Stomach (tissue), 9 donors: Measurements from ENCODE around the gene SELENOO. TPM values are rescaled to one million over a fixed set of nuclear protein-coding genes. Genes with fewer than 3 reads are reported as not detected.

ENCODE experiments used
- DNase-seq, 2 donors: peaks; one replicate each; pipeline versions ENCODE4 v3.0.0 to v3.0.0-alpha.2; 2013 to 2019
- H3K27ac ChIP-seq, 5 donors: fragments of 200-600 bp in 4 of 5; sonication (generic) in 4 of 5; one replicate each; pipeline ENCODE4 v1.5.1; 2013 to 2019; ENCODE audit warnings: mild to moderate bottlenecking in 1 of 5, moderate library complexity in 1 of 5
- H3K27me3 ChIP-seq, 3 donors: fragments of 200-600 bp; sonication (generic); one replicate each; pipeline ENCODE4 v1.5.1; 2017 to 2019; ENCODE audit warnings: mixed run types in 1 of 3
- H3K36me3 ChIP-seq, 4 donors: fragments of 200-600 bp; sonication (generic); 1 replicate in 3 of 4; 2 replicates in 1 of 4; pipeline ENCODE4 v1.5.1; 2016 to 2019
- H3K4me1 ChIP-seq, 4 donors: fragments of 200-600 bp; sonication (generic); one replicate each; pipeline ENCODE4 v1.5.1; 2016 to 2019
- H3K4me3 ChIP-seq, 4 donors: fragments of 200-600 bp; sonication (generic) in 3 of 4; one replicate each; pipeline ENCODE4 v1.5.1; 2016 to 2019; ENCODE audit warnings: mild to moderate bottlenecking in 1 of 4
- H3K9me3 ChIP-seq, 4 donors: fragments of 200-600 bp; sonication (generic); one replicate each; pipeline ENCODE4 v1.5.1; 2016 to 2019
- CTCF ChIP-seq, 7 experiments: fragments of 450-650 bp in 4 of 7; fragments of 200-600 bp in 3 of 7; sonication (generic) in 3 of 7; IDR thresholded peaks; one replicate each; pipeline ENCODE4 v1.5.1; 2016 to 2019; ENCODE audit warnings: antibody characterized with exemption in 7 of 7, control low read depth in 2 of 7, mild to moderate bottlenecking in 1 of 7
- EP300 ChIP-seq: sonication (generic); formaldehyde crosslinking; IDR thresholded peaks from one replicate; pipeline ENCODE4 v1.6.1; 2017; ENCODE audit warnings: antibody characterized with exemption
- POLR2A ChIP-seq, 4 donors: fragments of 450-650 bp; IDR thresholded peaks; one replicate each; pipeline ENCODE4 v1.6.1; 2016; ENCODE audit warnings: antibody characterized with exemption in 4 of 4, control low read depth in 2 of 4, mild to moderate bottlenecking in 1 of 4, moderate library complexity in 1 of 4
- POLR2AphosphoS5 ChIP-seq, 3 donors: sonication (generic); formaldehyde crosslinking; IDR thresholded peaks; one replicate each; pipeline ENCODE4 v1.6.1; 2016; ENCODE audit warnings: antibody characterized with exemption in 3 of 3
- WGBS, 5 donors: extraction: QIAGEN DNeasy Blood & Tissue Kit in 3 of 5; methylation state at CpG; one replicate each; pipeline versions ENCODE4 v1.1.5 to v1.1.7; 2013 to 2018; 5-methylcytosine and 5-hydroxymethylcytosine counted together
- intact Hi-C: fragments of 100-400 bp; cut with DNase I; formaldehyde crosslinking; loops from one replicate; pipeline ENCODE4 v1.15.1; 2023; ENCODE audit warnings: low total_unique reads
- polyA plus RNA-seq, 3 donors: library from polyadenylated mRNA; stranded (reverse); fragments of 200-250 nt; gene quantifications; one replicate each; pipeline ENCODE4 v1.2.3, GENCODE V29; 2013
- total RNA-seq, 5 donors: library from RNA; depleted of rRNA; stranded (reverse); fragments of >200 nt; gene quantifications; one replicate each; pipeline versions ENCODE4 v1.1.0 to v1.2.3, GENCODE V29; 2014 to 2016
- donor health status: healthy with polysubstance abuse.
- donor health status: Bipolar disorder and iron deficiency.
- donor health status: healthy.

SELENOO gene
- total and polyA plus RNA-seq, 8 donors: 10.1 to 185 (median 35.3) TPM

- peak; percentile 97 to 99 for DNase-seq
- WGBS, 5 donors: 0 to 1% (median 0%) methylated on average over 23 to 76 of the region's 76 CpGs
- intact Hi-C loops: no loop called here
- Histone ChIP-seq H3K4me1 (peaks cover 49 to 90% (median 83%) of the 10 kb centered on the region in 4 donors), H3K4me3 (peak within 1 kb of the TSS; percentile 83 to 97 (median 92)), H3K27me3 (no peaks in the 10 kb centered on the region), H3K36me3 (peaks cover 15 to 35% (median 25%) of the 10 kb centered on the region in 4 donors), H3K27ac (peak within 1 kb of the TSS; percentile 93 to 97 (median 96)), H3K9me3 (no peaks in the 10 kb centered on the region)
- peak in 2 of 7 experiments; percentile 15 to 54 for TF ChIP-seq CTCF (IDR thresholded peaks at IDR 0.05)
- peak in 2 of 4 donors; percentile 19 to 54 for TF ChIP-seq POLR2A (IDR thresholded peaks at IDR 0.05)
- peak; percentile 92 to 99 (median 97) for TF ChIP-seq POLR2AphosphoS5 (IDR thresholded peaks at IDR 0.05)
- TF ChIP-seq EP300: no peak
Observed at GRCh38 chr22:50244420-50245213, 43.8 kb downstream of the SELENOO start, which contains the start of gene TUBGCP6. Gene TUBGCP6, minus strand, starts transcription at chr22:50245023. Its CDS starts 564 bp downstream, at chr22:50244459.

- no peak for DNase-seq
- WGBS, 5 donors: 12 to 54% (median 21%) methylated on average over 11 to 52 of the region's 53 CpGs
- no peaks in the 10 kb centered on the region for H3K9me3 ChIP-seq
- H3K27ac ChIP-seq: peak overlapping the region; percentile 93 to 97 (median 96)
- peaks cover 57 to 92% (median 90%) of the 10 kb centered on the region in 4 donors for H3K4me1 ChIP-seq
- intact Hi-C loops: no loop called here
- no peaks in the 10 kb centered on the region for H3K27me3 ChIP-seq
- peak overlapping the region; percentile 83 to 97 (median 92) for H3K4me3 ChIP-seq
- TF ChIP-seq POLR2AphosphoS5 (IDR thresholded peaks at IDR 0.05) (no peak), CTCF (IDR thresholded peaks at IDR 0.05) (no peak), POLR2A (IDR thresholded peaks at IDR 0.05) (no peak), EP300 (no peak)
- H3K36me3 ChIP-seq: peaks cover 11 to 27% (median 17%) of the 10 kb centered on the region in 4 donors
Observed at GRCh38 chr22:50245214-50246072, 44.6 kb downstream of the SELENOO start.

- Histone ChIP-seq H3K4me1 (peaks cover 59 to 91% (median 90%) of the 10 kb centered on the region in 4 donors), H3K27ac (peak overlapping the region in 2 of 5 donors; percentile 93 to 97), H3K9me3 (no peaks in the 10 kb centered on the region), H3K36me3 (peaks cover 11 to 24% (median 17%) of the 10 kb centered on the region in 4 donors), H3K4me3 (peak overlapping the region in 2 of 4 donors; percentile 96 to 97), H3K27me3 (no peaks in the 10 kb centered on the region)
- WGBS, 5 donors: 80 to 83% (median 82%) methylated on average over 16 to 20 of the region's 20 CpGs
- intact Hi-C loops: no loop called here
- TF ChIP-seq POLR2A (IDR thresholded peaks at IDR 0.05): no peak
- TF ChIP-seq CTCF (IDR thresholded peaks at IDR 0.05): no peak
- TF ChIP-seq POLR2AphosphoS5 (IDR thresholded peaks at IDR 0.05): no peak
- TF ChIP-seq EP300: no peak
- DNase-seq: no peak
Observed at GRCh38 chr22:50246242-50247175, 45.7 kb downstream of the SELENOO start.
